OCI-M1 (cell line): ENCODE data around the gene ARHGAP30.
"Not testable (repeated sequence)": the region's sequence is repeated elsewhere in the genome, so short reads cannot be mapped to it uniquely, and the experiment has no call there.

Experiments used
- DNase-seq: peaks from one replicate; lab custom pipeline; 2025; lab: John Stamatoyannopoulos, UW

Gene ARHGAP30

GRCh38 chr1:161069731-161070270 lies at the start of gene ARHGAP30:
TSS of gene ARHGAP30 (minus strand) at chr1:161069891. CDS start at chr1:161069624, 267 bp downstream.
- DNase-seq = no peak

GRCh38 chr1:161117759-161118581 lies 48.3 kb upstream of the ARHGAP30 start, which contains the start of the genes NIT1 and PFDN2:
TSS of gene NIT1 (plus strand) at chr1:161118105. CDS start at chr1:161118177, 72 bp downstream.
TSS of gene PFDN2 (minus strand) at chr1:161118037. CDS start at chr1:161118026, 11 bp downstream.
- peak; percentile 93 for DNase-seq

- not testable (repeated sequence) for DNase-seq
Observed at GRCh38 chr1:161115961-161116360, 46.3 kb upstream of the ARHGAP30 start.

GRCh38 chr1:161115132-161115711 lies 45.5 kb upstream of the ARHGAP30 start:
- DNase-seq = no peak

- no peak for DNase-seq
Observed at GRCh38 chr1:161114556-161114955, 44.9 kb upstream of the ARHGAP30 start.

GRCh38 chr1:161113915-161114314 lies 44.2 kb upstream of the ARHGAP30 start:
- DNase-seq = no peak

GRCh38 chr1:161111527-161111926 lies 41.8 kb upstream of the ARHGAP30 start:
- DNase-seq = peak; percentile 82

GRCh38 chr1:161111117-161111516 lies 41.4 kb upstream of the ARHGAP30 start:
- DNase-seq = no peak

- no peak for DNase-seq
Observed at GRCh38 chr1:161106431-161106830, 36.7 kb upstream of the ARHGAP30 start.

GRCh38 chr1:161100556-161100955 lies 30.9 kb upstream of the ARHGAP30 start:
- no peak for DNase-seq

GRCh38 chr1:161099090-161099802 lies 29.6 kb upstream of the ARHGAP30 start:
- no peak for DNase-seq

- DNase-seq = peak; percentile 61
Observed at GRCh38 chr1:161098210-161099068, 28.7 kb upstream of the ARHGAP30 start, which contains the start of gene KLHDC9. TSS of gene KLHDC9 (plus strand) at chr1:161098361. CDS start at chr1:161098536, 175 bp downstream.

GRCh38 chr1:161096530-161096929 lies 26.8 kb upstream of the ARHGAP30 start:
- DNase-seq = no peak

GRCh38 chr1:161096015-161096414 lies 26.3 kb upstream of the ARHGAP30 start:
- no peak for DNase-seq

GRCh38 chr1:161095230-161095629 lies 25.5 kb upstream of the ARHGAP30 start:
- no peak for DNase-seq

- no peak for DNase-seq
Observed at GRCh38 chr1:161094481-161094880, 24.8 kb upstream of the ARHGAP30 start.

- DNase-seq = no peak
Observed at GRCh38 chr1:161092621-161093028, 22.9 kb upstream of the ARHGAP30 start.

- DNase-seq = no peak
Observed at GRCh38 chr1:161091796-161092507, 22.3 kb upstream of the ARHGAP30 start.

GRCh38 chr1:161091093-161091492 lies 21.4 kb upstream of the ARHGAP30 start:
- no peak for DNase-seq

- DNase-seq = no peak
Observed at GRCh38 chr1:161090617-161091016, 20.9 kb upstream of the ARHGAP30 start.

- DNase-seq = no peak
Observed at GRCh38 chr1:161089938-161090337, 20.2 kb upstream of the ARHGAP30 start.
